T-helper 1 cell treated with Interleukin-12 subunit alpha and Interleukin-12 subunit beta and Interleukin-4 antibody, amounts not matched to agents 30 μg/mL and 1 μg/mL, for 36 hours (primary cell): ENCODE data around the gene THRAP3.
"Not testable (repeated sequence)": the region's sequence is repeated elsewhere in the genome, so short reads cannot be mapped to it uniquely, and the experiment has no call there.

ENCODE experiments used
- H3K27ac Mint-ChIP-seq: one replicate; pipeline ENCODE4 v1.8.0; 2021; ENCODE audit warnings: mild to moderate bottlenecking, mixed read lengths
- H3K27me3 Mint-ChIP-seq: one replicate; pipeline ENCODE4 v1.8.0; 2021; ENCODE audit warnings: low read depth, mixed read lengths
- H3K36me3 Mint-ChIP-seq: one replicate; pipeline ENCODE4 v1.8.0; 2021; ENCODE audit warnings: low read depth, mixed read lengths
- H3K4me1 Mint-ChIP-seq: one replicate; pipeline ENCODE4 v1.8.0; 2021; ENCODE audit warnings: low read depth, mixed read lengths
- H3K4me3 Mint-ChIP-seq: one replicate; pipeline ENCODE4 v1.8.0; 2021; ENCODE audit warnings: mild to moderate bottlenecking, moderate library complexity, mixed read lengths
- H3K9me3 Mint-ChIP-seq: one replicate; pipeline ENCODE4 v1.8.0; 2021; ENCODE audit warnings: mixed read lengths

The THRAP3 gene

GRCh38 chr1:36222481-36223380 is 1.5 kb upstream of the THRAP3 start:
- Mint-ChIP-seq H3K27ac (peak overlapping the region; percentile 98), H3K4me3 (peak overlapping the region; percentile 88), H3K9me3 (no peaks in the 10 kb centered on the region), H3K4me1 (peaks cover 22% of the 10 kb centered on the region), H3K36me3 (peaks cover 16% of the 10 kb centered on the region), H3K27me3 (no peaks in the 10 kb centered on the region)

DNA sequence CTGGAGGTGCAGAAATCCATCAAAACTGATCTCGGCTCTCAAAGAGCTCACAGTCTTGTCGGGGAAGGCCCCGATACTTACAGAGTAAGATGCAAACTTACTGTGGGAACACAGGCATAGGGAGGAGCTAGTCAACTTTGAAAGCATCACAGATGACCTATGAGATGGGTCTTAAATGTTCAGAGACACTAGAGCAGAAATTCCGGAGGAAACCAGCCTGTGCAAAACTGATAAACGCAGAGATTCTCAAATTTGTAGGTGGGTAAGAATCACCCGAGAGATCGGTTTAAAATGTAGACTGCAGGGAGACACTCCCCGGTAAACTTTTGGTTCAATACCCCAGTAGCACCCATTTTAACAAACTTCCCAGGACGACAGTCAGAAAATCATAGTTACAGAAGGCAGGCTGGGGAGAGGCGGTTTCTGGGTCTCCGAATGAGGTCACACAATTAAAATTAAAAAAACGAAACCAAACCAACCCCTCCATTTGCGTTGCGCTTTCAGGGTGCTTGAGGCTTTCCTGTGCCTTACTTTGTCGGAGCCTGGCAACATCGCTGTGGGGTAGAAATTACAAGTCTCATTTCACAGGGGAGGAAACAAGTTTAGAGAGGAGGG is 755 bp upstream of the THRAP3 start:
- H3K9me3 Mint-ChIP-seq, result no peaks in the 10 kb centered on the region
- no peaks in the 10 kb centered on the region for H3K27me3 Mint-ChIP-seq
- H3K4me3 Mint-ChIP-seq, result peak overlapping the region; percentile 88
- peaks cover 16% of the 10 kb centered on the region for H3K36me3 Mint-ChIP-seq
- H3K27ac Mint-ChIP-seq, result peak overlapping the region; percentile 98
- H3K4me1 Mint-ChIP-seq, result peaks cover 22% of the 10 kb centered on the region

- Mint-ChIP-seq H3K4me3 (peak overlapping the region; percentile 88), H3K27ac (peak overlapping the region; percentile 98), H3K9me3 (no peaks in the 10 kb centered on the region), H3K27me3 (no peaks in the 10 kb centered on the region), H3K36me3 (peaks cover 16% of the 10 kb centered on the region), H3K4me1 (peaks cover 22% of the 10 kb centered on the region)
Observed at GRCh38 chr1:36224537-36225282, 467 bp downstream of the THRAP3 start.

GRCh38 chr1:36225283-36225899 is 1.1 kb downstream of the THRAP3 start:
- Mint-ChIP-seq H3K4me1 (peaks cover 22% of the 10 kb centered on the region), H3K9me3 (no peaks in the 10 kb centered on the region), H3K36me3 (peaks cover 16% of the 10 kb centered on the region), H3K27me3 (no peaks in the 10 kb centered on the region), H3K27ac (peak overlapping the region; percentile 98), H3K4me3 (peak overlapping the region; percentile 88)

DNA sequence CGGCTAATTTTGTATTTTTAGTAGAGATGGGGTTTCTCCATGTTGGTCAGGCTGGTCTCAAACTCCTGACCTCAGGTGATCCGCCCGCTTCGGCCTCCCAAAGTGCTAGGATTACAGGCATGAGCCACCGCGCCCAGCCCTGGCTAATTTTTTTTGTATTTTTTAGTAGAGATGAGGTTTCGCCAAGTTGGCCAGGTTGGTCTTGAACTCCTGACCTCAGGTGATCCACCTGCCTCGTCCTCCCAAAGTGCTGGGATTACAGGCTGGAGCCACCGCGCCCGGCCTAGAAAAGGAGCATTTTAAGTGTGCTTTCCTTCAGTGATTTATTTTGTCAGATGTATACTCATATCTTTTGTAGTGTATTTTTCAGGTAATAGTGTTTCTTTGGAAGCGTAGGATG is 6.0 kb downstream of the THRAP3 start:
- H3K9me3 Mint-ChIP-seq, H3K27me3 Mint-ChIP-seq, H3K27ac Mint-ChIP-seq, H3K4me3 Mint-ChIP-seq: not testable (repeated sequence)
- peaks cover 24% of the 10 kb centered on the region for H3K4me1 Mint-ChIP-seq
- peaks cover 25% of the 10 kb centered on the region for H3K36me3 Mint-ChIP-seq

- Mint-ChIP-seq H3K4me3 (no peak overlapping the region), H3K27ac (no peak overlapping the region), H3K9me3 (no peaks in the 10 kb centered on the region), H3K27me3 (no peaks in the 10 kb centered on the region), H3K4me1 (peaks cover 20% of the 10 kb centered on the region), H3K36me3 (peaks cover 22% of the 10 kb centered on the region)
Observed at GRCh38 chr1:36231191-36231590, 6.9 kb downstream of the THRAP3 start.

DNA sequence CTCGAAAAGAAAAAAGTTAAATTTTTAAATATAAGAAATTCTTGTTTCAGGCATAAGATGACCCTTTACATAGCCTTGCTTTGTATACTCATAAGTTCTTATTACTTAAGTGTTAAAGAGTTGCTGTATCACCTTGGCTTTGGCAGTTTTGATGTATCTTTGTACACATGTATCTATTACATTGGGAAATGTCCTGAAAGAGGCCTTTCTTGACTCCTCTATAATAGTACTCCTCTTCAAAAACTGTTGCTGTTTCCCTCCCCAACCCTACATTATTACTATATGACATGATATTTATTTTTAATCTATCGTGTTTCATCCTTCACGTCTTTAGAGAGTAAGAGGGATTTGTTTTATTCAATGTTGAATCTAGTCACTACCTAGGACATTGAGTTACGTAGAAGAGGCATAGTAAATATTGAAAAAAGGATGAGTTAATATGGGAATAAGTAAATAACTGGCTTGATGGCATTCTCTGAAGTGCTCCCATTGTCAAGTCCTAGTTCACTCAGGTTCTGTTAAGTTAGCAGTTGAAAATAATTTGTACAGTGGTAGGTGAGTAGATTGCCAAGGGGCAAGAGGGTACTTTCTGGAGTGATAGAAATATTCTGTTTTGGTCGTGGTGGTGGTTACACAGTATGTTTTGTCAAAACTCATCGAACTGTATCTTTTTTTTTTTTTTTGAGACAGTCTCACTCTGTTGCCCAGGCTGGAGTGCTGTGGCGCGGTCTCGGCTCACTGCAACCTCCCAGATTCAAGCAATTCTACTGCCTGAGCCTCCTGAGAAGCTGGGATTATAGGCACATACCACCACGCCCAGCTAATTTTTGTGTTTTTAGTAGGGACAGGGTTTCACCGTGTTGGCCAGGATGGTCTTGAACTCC is 8.2 kb downstream of the THRAP3 start:
- Mint-ChIP-seq H3K36me3 (peaks cover 19% of the 10 kb centered on the region), H3K27ac (no peak overlapping the region), H3K9me3 (no peaks in the 10 kb centered on the region), H3K27me3 (no peaks in the 10 kb centered on the region), H3K4me3 (no peak overlapping the region), H3K4me1 (peaks cover 18% of the 10 kb centered on the region)

GRCh38 chr1:36236302-36236701 is 12.1 kb downstream of the THRAP3 start:
- Mint-ChIP-seq H3K4me3 (no peak overlapping the region), H3K36me3 (peaks cover 23% of the 10 kb centered on the region), H3K9me3 (no peaks in the 10 kb centered on the region), H3K27ac (peak overlapping the region; percentile 8), H3K27me3 (no peaks in the 10 kb centered on the region), H3K4me1 (peaks cover 19% of the 10 kb centered on the region)

- Mint-ChIP-seq H3K36me3 (peaks cover 19% of the 10 kb centered on the region), H3K9me3 (no peaks in the 10 kb centered on the region), H3K4me1 (peaks cover 16% of the 10 kb centered on the region), H3K27ac (no peak overlapping the region), H3K27me3 (no peaks in the 10 kb centered on the region), H3K4me3 (no peak overlapping the region)
Observed at GRCh38 chr1:36238433-36238832, 14.2 kb downstream of the THRAP3 start.

DNA sequence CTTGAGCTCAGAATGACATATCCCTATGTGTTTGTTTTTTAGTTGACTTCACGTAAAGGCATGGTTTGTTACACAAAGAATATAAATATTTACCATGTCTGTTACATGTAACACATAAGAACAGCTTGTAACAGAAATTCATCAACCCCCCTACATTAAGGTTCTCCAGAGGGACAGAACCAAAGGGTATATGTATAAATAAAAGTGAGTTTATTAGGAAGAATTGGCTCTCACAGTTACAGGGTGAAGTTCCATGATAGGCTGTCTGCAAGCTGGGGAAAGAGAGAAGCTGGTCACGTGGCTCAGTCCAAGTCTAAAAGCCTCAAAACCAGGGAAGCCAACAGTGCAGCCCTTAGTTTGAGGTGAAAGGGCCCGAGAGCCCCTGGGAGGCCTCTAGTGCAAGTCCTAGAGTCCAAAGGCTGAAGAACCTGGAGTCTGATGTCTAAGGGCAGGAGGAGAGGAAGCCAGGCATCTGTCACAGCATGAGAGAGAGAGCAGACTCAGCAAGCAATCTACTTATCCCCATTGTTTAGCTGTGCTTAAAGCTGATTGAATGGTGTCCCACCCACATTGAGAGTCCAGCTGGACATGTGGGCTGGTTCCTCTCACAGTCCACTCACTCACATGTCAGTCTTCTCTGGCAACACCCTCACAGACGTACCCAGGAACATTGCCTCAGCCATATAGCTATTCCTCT is 15.8 kb downstream of the THRAP3 start:
- peaks cover 21% of the 10 kb centered on the region for H3K36me3 Mint-ChIP-seq
- H3K27me3 Mint-ChIP-seq, result no peaks in the 10 kb centered on the region
- H3K9me3 Mint-ChIP-seq, result no peaks in the 10 kb centered on the region
- H3K27ac Mint-ChIP-seq, result no peak overlapping the region
- H3K4me3 Mint-ChIP-seq, result no peak overlapping the region
- peaks cover 14% of the 10 kb centered on the region for H3K4me1 Mint-ChIP-seq

DNA sequence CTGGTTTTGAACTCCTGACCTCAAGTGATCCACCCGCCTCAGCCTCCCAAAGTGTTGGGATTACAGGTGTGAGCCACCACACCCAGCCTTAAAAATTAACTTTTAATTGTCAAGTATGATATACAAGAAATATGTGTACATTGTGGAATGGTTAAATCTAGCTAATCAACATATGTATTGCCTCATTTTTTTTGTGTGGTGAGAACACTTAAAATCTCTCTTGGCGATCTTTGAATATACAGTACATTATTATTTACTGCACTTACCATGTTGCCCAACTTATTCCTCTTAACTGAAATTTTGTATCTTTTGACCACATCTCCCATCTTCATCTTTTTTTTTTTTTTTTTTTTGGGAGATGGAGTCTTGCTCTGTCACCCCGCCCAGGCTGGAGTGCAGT is 23.3 kb downstream of the THRAP3 start:
- Mint-ChIP-seq H3K9me3 (no peaks in the 10 kb centered on the region), H3K27me3 (no peaks in the 10 kb centered on the region), H3K27ac (no peak overlapping the region), H3K4me3 (no peak overlapping the region), H3K36me3 (peaks cover 24% of the 10 kb centered on the region), H3K4me1 (peaks cover 22% of the 10 kb centered on the region)

DNA sequence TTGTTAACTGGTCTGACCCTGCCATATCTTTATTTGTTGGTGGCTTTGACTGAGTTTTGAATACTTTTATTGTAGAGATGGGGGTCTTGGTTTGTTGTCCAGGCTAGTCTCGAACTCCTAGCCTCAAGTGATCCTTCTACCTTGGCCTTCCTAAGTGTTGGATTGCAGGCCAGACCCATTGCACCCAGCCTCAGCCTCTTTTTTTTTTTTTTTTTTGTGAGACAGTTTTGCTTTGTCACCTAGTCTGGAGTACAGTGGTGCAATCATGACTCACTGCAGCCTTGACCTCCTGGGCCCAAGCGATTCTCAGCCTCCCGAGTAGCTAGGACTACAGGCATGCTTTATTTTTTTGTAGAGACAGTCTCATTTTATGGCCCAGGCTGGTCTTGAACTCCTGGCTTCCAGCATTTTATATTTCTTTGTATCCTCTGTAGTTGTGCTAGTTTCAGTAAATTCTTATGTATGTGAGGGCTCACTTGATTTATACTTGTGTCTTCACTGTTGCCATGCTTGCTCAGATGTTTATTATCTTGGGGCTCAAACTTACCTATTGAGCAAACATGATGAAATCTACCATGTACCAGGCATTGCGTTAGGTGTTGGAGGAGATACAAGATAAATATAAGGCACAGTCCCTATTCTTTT is 24.1 kb downstream of the THRAP3 start:
- Mint-ChIP-seq H3K27ac (no peak overlapping the region), H3K4me1 (peaks cover 22% of the 10 kb centered on the region), H3K27me3 (no peaks in the 10 kb centered on the region), H3K4me3 (no peak overlapping the region), H3K36me3 (peaks cover 24% of the 10 kb centered on the region), H3K9me3 (no peaks in the 10 kb centered on the region)
